GM18505 (cell line): ENCODE data around the gene ABHD11.
A peak's percentile ranks its signal among the peaks of the same experiment; 100 is the strongest.
"Not testable (repeated sequence)": the region's sequence is repeated elsewhere in the genome, so short reads cannot be mapped to it uniquely, and the experiment has no call there.

Source experiments
- ATAC-seq: cut with Tn5 transposase; IDR thresholded peaks from one replicate; pipeline ENCODE4 v1.9.1; 2021; ENCODE audit not compliant: unreplicated experiment
- POLR2A ChIP-seq: IDR thresholded peaks from 4 replicates; pipeline ENCODE4 v1.6.1; 2011; ENCODE audit warnings: borderline replicate concordance; ENCODE audit not compliant: insufficient read depth, insufficient read length; ENCODE audit errors: extremely low read depth

Gene ABHD11

GRCh38 chr7:73738220-73738611 is 386 bp downstream of the ABHD11 start:
- no peak for TF ChIP-seq POLR2A
- ATAC-seq = peak; percentile 4

- TF ChIP-seq POLR2A = no peak
- ATAC-seq = no peak
Observed at GRCh38 chr7:73737491-73738219, 947 bp downstream of the ABHD11 start.

GRCh38 chr7:73736885-73737284 is 1.7 kb downstream of the ABHD11 start:
- ATAC-seq = no peak
- no peak for TF ChIP-seq POLR2A

GRCh38 chr7:73735528-73735905 is 3.1 kb downstream of the ABHD11 start:
- no peak for ATAC-seq
- no peak for TF ChIP-seq POLR2A

- peak; percentile 41 for TF ChIP-seq POLR2A
- ATAC-seq = no peak
Observed at GRCh38 chr7:73734619-73735527, 3.7 kb downstream of the ABHD11 start.

GRCh38 chr7:73732397-73732796 is 6.2 kb downstream of the ABHD11 start:
- ATAC-seq = no peak
- no peak for TF ChIP-seq POLR2A

GRCh38 chr7:73730485-73730884 is 8.1 kb downstream of the ABHD11 start:
- no peak for TF ChIP-seq POLR2A
- ATAC-seq = no peak

- no peak for ATAC-seq
- no peak for TF ChIP-seq POLR2A
Observed at GRCh38 chr7:73728551-73728950, 10.1 kb downstream of the ABHD11 start.

- no peak for ATAC-seq
- no peak for TF ChIP-seq POLR2A
Observed at GRCh38 chr7:73727952-73728351, 10.7 kb downstream of the ABHD11 start.

GRCh38 chr7:73726083-73726466 is 12.5 kb downstream of the ABHD11 start:
- TF ChIP-seq POLR2A = no peak
- no peak for ATAC-seq

GRCh38 chr7:73723813-73724212 is 14.8 kb downstream of the ABHD11 start:
- no peak for ATAC-seq
- no peak for TF ChIP-seq POLR2A

GRCh38 chr7:73722785-73723184 is 15.8 kb downstream of the ABHD11 start:
- TF ChIP-seq POLR2A = no peak
- no peak for ATAC-seq

GRCh38 chr7:73722182-73722581 is 16.4 kb downstream of the ABHD11 start:
- not testable (repeated sequence) for ATAC-seq

GRCh38 chr7:73721377-73721817 is 17.2 kb downstream of the ABHD11 start:
- no peak for TF ChIP-seq POLR2A
- no peak for ATAC-seq

- ATAC-seq = not testable (repeated sequence)
Observed at GRCh38 chr7:73720443-73720842, 18.2 kb downstream of the ABHD11 start.
